Caco-2 (cell line): ENCODE measurements around the gene FOXA1. TPM values are rescaled to one million over a fixed set of nuclear protein-coding genes. Genes with fewer than 3 reads are reported as not detected.
A peak's percentile ranks its signal among the peaks of the same experiment; 100 is the strongest.

Experiments used
- Bru-seq: library from RNA; stranded (reverse); fragments of 400-500 nt; gene quantifications from one replicate; lab custom pipeline; 2021; lab: Mats Ljungman, UMichigan
- BruChase-seq, 2 experiments: library from RNA; stranded (reverse); fragments of 400-500 nt; gene quantifications; one replicate each; lab custom pipeline; 2021; lab: Mats Ljungman, UMichigan
- BruUV-seq: library from RNA; stranded (reverse); fragments of 400-500 nt; replicated peaks from 2 replicates; lab custom pipeline; 2021; lab: Mats Ljungman, UMichigan
- CTCF ChIA-PET: fragments of 300-600 bp; sonication (Branson Sonifier 250); formaldehyde crosslinking; loops from one replicate; lab custom pipeline; 2022; ENCODE audit warnings: antibody characterized with exemption; lab: Charles Lee
- POLR2A ChIA-PET: fragments of 300-600 bp; sonication (Branson Sonifier 250); formaldehyde crosslinking; loops from one replicate; lab custom pipeline; 2022; ENCODE audit warnings: antibody characterized with exemption; lab: Charles Lee
- DNase-seq, 2 experiments: peaks; one replicate each; pipeline versions ENCODE4 v3.0.0 to v3.0.0-alpha.2; 2020 to 2022
- H3K27me3 ChIP-seq: replicated peaks from 2 replicates; pipeline ENCODE4 v1.6.0; 2011; ENCODE audit warnings: low read length; ENCODE audit not compliant: control insufficient read depth, insufficient read depth
- H3K36me3 ChIP-seq: 2 replicates; pipeline ENCODE4 v1.5.1; 2011; ENCODE audit warnings: low read length; ENCODE audit not compliant: control insufficient read depth, insufficient read depth
- H3K4me1 ChIP-seq: fragments of 250-450 bp; sonication (Bioruptor Pico); 2 replicates; pipeline ENCODE4 v1.5.1; 2020; ENCODE audit warnings: mild to moderate bottlenecking
- H3K4me3 ChIP-seq: 2 replicates; pipeline ENCODE4 v1.5.1; 2011; ENCODE audit warnings: low read depth, mild to moderate bottlenecking, control low read depth, low read length
- H3K9me3 ChIP-seq: fragments of 250-450 bp; sonication (Bioruptor Pico); 2 replicates; pipeline ENCODE4 v1.5.1; 2020; ENCODE audit warnings: mild to moderate bottlenecking, moderate library complexity
- H3K27ac Mint-ChIP-seq: one replicate; pipeline ENCODE4 v1.8.0; 2022; ENCODE audit warnings: mixed read lengths; ENCODE audit not compliant: unreplicated experiment
- H3K27me3 Mint-ChIP-seq: one replicate; pipeline ENCODE4 v1.8.0; 2022; ENCODE audit warnings: mixed read lengths; ENCODE audit not compliant: insufficient read depth, unreplicated experiment
- H3K36me3 Mint-ChIP-seq: one replicate; pipeline ENCODE4 v1.8.0; 2022; ENCODE audit warnings: mild to moderate bottlenecking, mixed read lengths; ENCODE audit not compliant: insufficient read depth, unreplicated experiment
- H3K4me1 Mint-ChIP-seq: one replicate; pipeline ENCODE4 v1.8.0; 2022; ENCODE audit warnings: low read depth, mixed read lengths; ENCODE audit not compliant: unreplicated experiment
- H3K4me3 Mint-ChIP-seq: one replicate; pipeline ENCODE4 v1.8.0; 2022; ENCODE audit warnings: mild to moderate bottlenecking, moderate library complexity, mixed read lengths; ENCODE audit not compliant: unreplicated experiment
- H3K9me3 Mint-ChIP-seq: one replicate; pipeline ENCODE4 v1.8.0; 2022; ENCODE audit warnings: mixed read lengths; ENCODE audit not compliant: unreplicated experiment
- intact Hi-C: fragments of 100-400 bp; cut with micrococcal nuclease; formaldehyde crosslinking; loops from one replicate; pipeline ENCODE4 v1.10.0; 2022; ENCODE audit not compliant: unreplicated experiment
- long read RNA-seq: library from polyadenylated mRNA; stranded (forward); transcript quantifications from one replicate; pipeline ENCODE4 v2.0.0, GENCODE V29; 2022
- total RNA-seq: library from RNA; stranded (reverse); gene quantifications from 2 replicates; pipeline ENCODE4 v1.2.3, GENCODE V29; 2022
- TF ChIP-seq, protein P1 (sequence below), 2 experiments: fragments of 200-600 bp in 1 of 2; IDR thresholded peaks; 1 replicate in 1 of 2; 2 replicates in 1 of 2; pipeline versions ENCODE4 v1.5.1 to v1.8.0; 2011 to 2022; ENCODE audit warnings: antibody characterized with exemption in 1 of 2, control low read depth in 1 of 2, inconsistent platforms in 1 of 2, low read depth in 1 of 2, low read length in 1 of 2, mild to moderate bottlenecking in 1 of 2, moderate library complexity in 1 of 2; ENCODE audit not compliant: insufficient read depth in 1 of 2, severe bottlenecking in 1 of 2, unreplicated experiment in 1 of 2

Gene FOXA1
- 271 and 291 TPM in 2 replicates for total RNA-seq
- percentile 100 among the genes with signal in this experiment for Bru-seq, nascent RNA
- percentile 100 among the genes with signal in this experiment for BruChase-seq, experiment 1, labeled RNA remaining after a 2-hour chase
- BruChase-seq, experiment 2, labeled RNA remaining after a 6-hour chase, result percentile 95 among the genes with signal in this experiment
- long read RNA-seq, transcript FOXA1-203 (3 exons, 507 nt), result minor isoform, 5 of 434 reads
- long read RNA-seq, transcript FOXA1-201 (2 exons, 2,862 nt), result major isoform, 273 of 434 reads
- long read RNA-seq, partial matches to known transcripts, result 0 of 434 reads
- long read RNA-seq, other reads (novel, unspliced or antisense), result 156 of 434 reads

DNA sequence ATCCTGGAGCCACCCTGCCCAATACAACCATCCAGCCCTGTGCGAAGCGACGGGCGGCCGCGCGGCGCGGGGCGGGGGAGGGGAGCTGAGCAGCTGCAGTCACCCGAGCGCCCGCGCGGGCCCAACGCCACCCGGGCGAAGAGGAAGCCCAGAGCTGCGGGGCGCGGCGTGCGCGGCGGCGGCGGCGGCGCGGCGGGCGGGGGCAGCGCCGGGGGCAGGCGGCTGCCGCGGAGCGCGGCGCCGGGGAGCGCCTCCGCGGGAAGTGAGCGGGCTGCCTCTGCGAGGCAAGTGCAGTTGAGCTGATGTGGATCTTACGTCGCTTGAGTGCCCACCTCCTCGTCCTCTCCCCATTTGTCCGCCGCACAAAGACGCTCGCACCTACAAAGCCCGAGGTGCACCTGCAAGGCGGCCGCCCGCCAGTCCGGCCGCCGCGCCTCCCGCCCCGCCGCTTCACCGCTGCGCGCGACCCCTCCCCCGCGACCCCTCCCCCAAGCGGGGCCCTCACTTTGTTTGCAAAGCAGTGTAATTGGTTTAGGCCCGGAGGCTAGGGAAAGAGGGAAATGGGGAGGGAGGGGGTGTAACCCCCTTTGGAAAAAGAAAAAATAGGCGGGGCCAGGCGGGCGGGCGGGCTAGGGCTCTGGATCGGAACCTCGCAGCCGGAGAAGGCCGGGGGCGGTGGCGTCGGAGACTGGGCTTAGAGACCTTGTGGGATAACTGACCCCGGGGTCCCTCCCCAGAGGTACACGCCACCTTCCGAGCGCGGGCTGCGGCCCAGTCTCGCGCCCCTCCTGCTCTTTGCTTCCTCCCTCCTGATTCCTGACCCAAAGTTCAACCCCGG is at the start of gene FOXA1, which contains the start of gene TTC6:
TSS of gene FOXA1 (minus strand) at position 279 of the 838 bp plus-strand sequence. CDS start at position 2, 277 bp downstream.
TSS of gene TTC6 (plus strand) at position 659 of the 838 bp plus-strand sequence. CDS start 26,436 bp downstream, outside the sequence.
- Histone ChIP-seq H3K4me3 (peak within 1 kb of the TSS; percentile 92), H3K4me1 (no peaks in the 10 kb centered on the region), H3K27me3 (no peaks in the 10 kb centered on the region), H3K36me3 (peaks cover 13% of the 10 kb centered on the region), H3K9me3 (no peaks in the 10 kb centered on the region)
- no peaks in the 10 kb centered on the region for H3K4me1 Mint-ChIP-seq
- no peaks in the 10 kb centered on the region for H3K9me3 Mint-ChIP-seq
- ChIA-PET CTCF (interaction anchor here (1.1 to 1.8 kb wide), 2 partner anchors 102 to 280 kb away, joined by 3 to 6 read pairs; no protein-coding TSS in a partner anchor), POLR2A (interaction anchor here (0.6 to 1.0 kb wide), 6 partner anchors 10 to 280 kb away, joined by 3 to 5 read pairs (median 4); no protein-coding TSS in a partner anchor)
- intact Hi-C loops, result loop anchor here (1.0 to 5.0 kb wide), 6 partner anchors 10 to 823 kb away; no protein-coding TSS in a partner anchor
- H3K27ac Mint-ChIP-seq, result peak within 1 kb of the TSS; percentile 99
- peak within 1 kb of the TSS; percentile 84 for H3K4me3 Mint-ChIP-seq
- TF ChIP-seq, protein P1, sequence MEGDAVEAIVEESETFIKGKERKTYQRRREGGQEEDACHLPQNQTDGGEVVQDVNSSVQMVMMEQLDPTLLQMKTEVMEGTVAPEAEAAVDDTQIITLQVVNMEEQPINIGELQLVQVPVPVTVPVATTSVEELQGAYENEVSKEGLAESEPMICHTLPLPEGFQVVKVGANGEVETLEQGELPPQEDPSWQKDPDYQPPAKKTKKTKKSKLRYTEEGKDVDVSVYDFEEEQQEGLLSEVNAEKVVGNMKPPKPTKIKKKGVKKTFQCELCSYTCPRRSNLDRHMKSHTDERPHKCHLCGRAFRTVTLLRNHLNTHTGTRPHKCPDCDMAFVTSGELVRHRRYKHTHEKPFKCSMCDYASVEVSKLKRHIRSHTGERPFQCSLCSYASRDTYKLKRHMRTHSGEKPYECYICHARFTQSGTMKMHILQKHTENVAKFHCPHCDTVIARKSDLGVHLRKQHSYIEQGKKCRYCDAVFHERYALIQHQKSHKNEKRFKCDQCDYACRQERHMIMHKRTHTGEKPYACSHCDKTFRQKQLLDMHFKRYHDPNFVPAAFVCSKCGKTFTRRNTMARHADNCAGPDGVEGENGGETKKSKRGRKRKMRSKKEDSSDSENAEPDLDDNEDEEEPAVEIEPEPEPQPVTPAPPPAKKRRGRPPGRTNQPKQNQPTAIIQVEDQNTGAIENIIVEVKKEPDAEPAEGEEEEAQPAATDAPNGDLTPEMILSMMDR (IDR thresholded peaks at IDR 0.05; ENCODE audit: insufficient read depth in 1 of 2, low read depth in 1 of 2, low read length in 1 of 2, severe bottlenecking in 1 of 2, unreplicated experiment in 1 of 2), result no peak
- BruUV-seq, result no TSS peak
- peak; percentile 93 for DNase-seq
- H3K27me3 Mint-ChIP-seq, result no peaks in the 10 kb centered on the region
- peaks cover 74% of the 10 kb centered on the region for H3K36me3 Mint-ChIP-seq

DNA sequence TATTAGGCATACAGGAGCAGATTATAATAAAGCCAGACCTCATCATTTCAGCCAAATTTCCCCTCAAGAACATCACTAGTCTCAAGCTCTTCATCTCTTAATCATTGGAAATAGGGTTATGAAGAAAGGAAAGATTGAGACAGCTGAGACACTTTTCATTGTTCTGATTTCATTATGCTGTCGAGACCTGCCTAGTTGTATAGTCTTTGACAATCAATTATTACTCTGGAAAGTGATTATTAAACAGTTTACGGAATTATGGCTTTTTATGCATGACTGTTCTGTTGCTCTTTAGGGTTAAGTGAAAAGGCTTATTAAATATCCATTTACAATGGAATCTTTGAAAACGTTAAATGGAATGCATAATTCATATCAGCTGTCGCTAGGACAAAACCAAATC is 48.7 kb upstream of the FOXA1 start:
- Histone ChIP-seq H3K27me3 (no peaks in the 10 kb centered on the region), H3K4me3 (no peak overlapping the region), H3K4me1 (no peaks in the 10 kb centered on the region), H3K36me3 (no peaks in the 10 kb centered on the region), H3K9me3 (no peaks in the 10 kb centered on the region)
- Mint-ChIP-seq H3K4me1 (no peaks in the 10 kb centered on the region), H3K27me3 (no peaks in the 10 kb centered on the region), H3K9me3 (no peaks in the 10 kb centered on the region), H3K36me3 (no peaks in the 10 kb centered on the region), H3K4me3 (no peak overlapping the region), H3K27ac (no peak overlapping the region)
- intact Hi-C loops, result no loop called here
- TF ChIP-seq, protein P1 (IDR thresholded peaks at IDR 0.05; ENCODE audit: insufficient read depth in 1 of 2, low read depth in 1 of 2, low read length in 1 of 2, severe bottlenecking in 1 of 2, unreplicated experiment in 1 of 2), result no peak
- POLR2A ChIA-PET, result no interaction called here
- no TSS peak for BruUV-seq
- DNase-seq, result no peak
- CTCF ChIA-PET, result no interaction called here

DNA sequence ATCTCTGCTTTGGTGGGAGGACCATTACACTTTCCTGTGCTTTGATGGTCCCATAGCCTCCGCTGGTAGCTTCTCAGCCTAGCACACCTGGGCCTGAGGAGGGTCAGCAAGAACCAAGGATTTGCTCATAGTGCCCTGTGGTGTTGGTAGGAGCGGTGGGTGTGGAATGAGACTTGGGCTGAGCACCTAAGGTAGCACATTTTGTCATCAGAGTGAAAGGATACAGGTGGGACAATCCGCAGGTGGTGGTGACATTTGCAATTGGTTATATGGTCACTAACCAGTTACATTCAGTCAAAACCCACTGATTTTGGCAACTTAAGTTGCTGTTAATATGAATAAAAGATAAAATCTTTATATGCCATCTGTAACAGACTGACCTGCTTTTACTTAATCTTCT is 47.1 kb upstream of the FOXA1 start:
- no TSS peak for BruUV-seq
- H3K27ac Mint-ChIP-seq, result no peak overlapping the region
- intact Hi-C loops, result no loop called here
- POLR2A ChIA-PET, result no interaction called here
- Histone ChIP-seq H3K4me1 (no peaks in the 10 kb centered on the region), H3K36me3 (no peaks in the 10 kb centered on the region), H3K27me3 (no peaks in the 10 kb centered on the region), H3K9me3 (no peaks in the 10 kb centered on the region), H3K4me3 (no peak overlapping the region)
- H3K9me3 Mint-ChIP-seq, result no peaks in the 10 kb centered on the region
- H3K36me3 Mint-ChIP-seq, result no peaks in the 10 kb centered on the region
- CTCF ChIA-PET, result no interaction called here
- TF ChIP-seq, protein P1 (IDR thresholded peaks at IDR 0.05; ENCODE audit: insufficient read depth in 1 of 2, low read depth in 1 of 2, low read length in 1 of 2, severe bottlenecking in 1 of 2, unreplicated experiment in 1 of 2), result no peak
- H3K27me3 Mint-ChIP-seq, result no peaks in the 10 kb centered on the region
- no peaks in the 10 kb centered on the region for H3K4me1 Mint-ChIP-seq
- H3K4me3 Mint-ChIP-seq, result no peak overlapping the region
- DNase-seq, result no peak
